Glutamatergic neuron (in vitro differentiated cells): Measurements from ENCODE around the gene CEBPE. TPM values are rescaled to one million over a fixed set of nuclear protein-coding genes. Genes with fewer than 3 reads are reported as not detected.
A peak's percentile ranks its signal among the peaks of the same experiment; 100 is the strongest.

Experiments used
- DNase-seq: peaks from one replicate; pipeline ENCODE4 v3.0.0; 2022
- H3K27ac Mint-ChIP-seq: one replicate; pipeline ENCODE4 v1.8.0; 2020; ENCODE audit warnings: mild to moderate bottlenecking, mixed read lengths, inconsistent platforms; ENCODE audit not compliant: unreplicated experiment
- H3K27me3 Mint-ChIP-seq: one replicate; pipeline ENCODE4 v1.8.0; 2020; ENCODE audit warnings: mild to moderate bottlenecking, moderate library complexity, mixed read lengths, inconsistent platforms; ENCODE audit not compliant: unreplicated experiment
- H3K36me3 Mint-ChIP-seq: one replicate; pipeline ENCODE4 v1.8.0; 2020; ENCODE audit warnings: mild to moderate bottlenecking, mixed read lengths, inconsistent platforms; ENCODE audit not compliant: unreplicated experiment
- H3K4me1 Mint-ChIP-seq: one replicate; pipeline ENCODE4 v1.8.0; 2020; ENCODE audit warnings: mild to moderate bottlenecking, low read depth, mixed read lengths, inconsistent platforms; ENCODE audit not compliant: unreplicated experiment
- H3K4me3 Mint-ChIP-seq: one replicate; pipeline ENCODE4 v1.8.0; 2020; ENCODE audit warnings: mild to moderate bottlenecking, mixed read lengths, inconsistent platforms; ENCODE audit not compliant: unreplicated experiment
- H3K9me3 Mint-ChIP-seq: one replicate; pipeline ENCODE4 v1.8.0; 2020; ENCODE audit warnings: mild to moderate bottlenecking, moderate library complexity, mixed read lengths, inconsistent platforms; ENCODE audit not compliant: unreplicated experiment
- total RNA-seq: library from RNA; stranded (reverse); fragmentation: NEBNext Ultra II Directional; extraction: Animal tissue kit (Norgen Biotek cat#: 25700); gene quantifications from one replicate; pipeline ENCODE4 v1.2.1, GENCODE V29; 2021; ENCODE audit not compliant: unreplicated experiment
- TF ChIP-seq, protein P1 (sequence below): fragments of 200-600 bp; sonication (generic); IDR thresholded peaks from one replicate; pipeline ENCODE4 v1.5.0; 2021; ENCODE audit not compliant: partially characterized antibody, unreplicated experiment

The CEBPE gene
- total RNA-seq, 1 donor from 2014 or later: not detected

DNA sequence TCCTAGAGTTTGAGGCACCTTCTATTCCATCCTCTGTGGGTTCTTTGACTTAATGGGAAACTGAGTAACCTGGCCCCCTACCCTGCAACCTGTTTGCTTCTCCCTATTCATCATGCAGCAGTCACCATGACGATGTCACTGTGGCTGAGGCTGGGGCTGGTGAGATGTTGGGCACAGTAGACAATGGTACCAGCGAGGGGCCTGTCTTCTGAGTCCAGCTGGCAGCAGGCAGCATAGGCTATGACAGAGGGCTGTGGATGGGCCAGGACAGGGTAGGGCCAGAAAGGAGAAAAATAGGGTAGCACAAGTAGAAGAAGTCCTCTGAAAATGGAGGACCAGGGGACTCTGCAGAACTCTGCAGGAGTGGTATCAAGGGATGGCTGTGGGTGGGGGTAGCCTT, 16.3 kb downstream of the CEBPE start:
- H3K4me3 Mint-ChIP-seq: no peak overlapping the region
- H3K9me3 Mint-ChIP-seq: peaks cover 4% of the 10 kb centered on the region
- peaks cover 9% of the 10 kb centered on the region for H3K27me3 Mint-ChIP-seq
- no peaks in the 10 kb centered on the region for H3K4me1 Mint-ChIP-seq
- no peak overlapping the region for H3K27ac Mint-ChIP-seq
- DNase-seq: no peak
- TF ChIP-seq, protein P1, sequence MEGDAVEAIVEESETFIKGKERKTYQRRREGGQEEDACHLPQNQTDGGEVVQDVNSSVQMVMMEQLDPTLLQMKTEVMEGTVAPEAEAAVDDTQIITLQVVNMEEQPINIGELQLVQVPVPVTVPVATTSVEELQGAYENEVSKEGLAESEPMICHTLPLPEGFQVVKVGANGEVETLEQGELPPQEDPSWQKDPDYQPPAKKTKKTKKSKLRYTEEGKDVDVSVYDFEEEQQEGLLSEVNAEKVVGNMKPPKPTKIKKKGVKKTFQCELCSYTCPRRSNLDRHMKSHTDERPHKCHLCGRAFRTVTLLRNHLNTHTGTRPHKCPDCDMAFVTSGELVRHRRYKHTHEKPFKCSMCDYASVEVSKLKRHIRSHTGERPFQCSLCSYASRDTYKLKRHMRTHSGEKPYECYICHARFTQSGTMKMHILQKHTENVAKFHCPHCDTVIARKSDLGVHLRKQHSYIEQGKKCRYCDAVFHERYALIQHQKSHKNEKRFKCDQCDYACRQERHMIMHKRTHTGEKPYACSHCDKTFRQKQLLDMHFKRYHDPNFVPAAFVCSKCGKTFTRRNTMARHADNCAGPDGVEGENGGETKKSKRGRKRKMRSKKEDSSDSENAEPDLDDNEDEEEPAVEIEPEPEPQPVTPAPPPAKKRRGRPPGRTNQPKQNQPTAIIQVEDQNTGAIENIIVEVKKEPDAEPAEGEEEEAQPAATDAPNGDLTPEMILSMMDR: no peak
- peaks cover 11% of the 10 kb centered on the region for H3K36me3 Mint-ChIP-seq

DNA sequence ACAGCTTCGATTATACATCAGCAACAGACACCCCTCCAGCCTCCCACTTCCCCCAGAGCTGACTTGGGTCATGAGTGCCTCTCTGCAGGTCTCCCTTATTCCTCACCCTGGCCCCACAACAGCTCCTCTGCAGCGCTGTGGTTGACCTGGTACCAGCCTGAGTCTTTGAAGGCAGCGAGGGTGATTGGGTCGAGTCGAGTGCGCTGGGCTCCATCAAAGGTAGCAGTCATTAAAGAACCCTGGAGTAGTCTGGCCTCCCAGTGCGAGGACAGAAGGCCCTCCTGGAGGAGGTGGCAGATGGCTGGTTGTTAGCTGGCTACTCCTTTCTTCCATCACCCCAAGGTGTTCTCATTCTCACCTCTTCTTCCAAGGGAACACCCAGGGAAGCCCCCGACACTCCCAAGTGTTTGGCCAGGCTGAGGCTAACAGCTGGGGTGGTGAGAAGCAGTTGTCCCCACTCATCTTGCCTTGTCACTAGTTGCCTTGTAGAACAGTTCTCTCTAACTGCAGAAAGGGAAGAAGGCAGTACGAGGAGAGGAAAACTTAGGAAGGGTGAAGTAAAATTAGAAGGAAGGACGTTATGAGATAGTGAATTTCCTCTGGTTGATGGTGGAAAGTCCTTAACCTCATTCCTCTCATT, 16.9 kb downstream of the CEBPE start:
- no peak overlapping the region for H3K27ac Mint-ChIP-seq
- peaks cover 9% of the 10 kb centered on the region for H3K27me3 Mint-ChIP-seq
- no peak for DNase-seq
- peaks cover 11% of the 10 kb centered on the region for H3K36me3 Mint-ChIP-seq
- H3K4me1 Mint-ChIP-seq: no peaks in the 10 kb centered on the region
- no peak overlapping the region for H3K4me3 Mint-ChIP-seq
- TF ChIP-seq, protein P1: no peak
- peaks cover 4% of the 10 kb centered on the region for H3K9me3 Mint-ChIP-seq

DNA sequence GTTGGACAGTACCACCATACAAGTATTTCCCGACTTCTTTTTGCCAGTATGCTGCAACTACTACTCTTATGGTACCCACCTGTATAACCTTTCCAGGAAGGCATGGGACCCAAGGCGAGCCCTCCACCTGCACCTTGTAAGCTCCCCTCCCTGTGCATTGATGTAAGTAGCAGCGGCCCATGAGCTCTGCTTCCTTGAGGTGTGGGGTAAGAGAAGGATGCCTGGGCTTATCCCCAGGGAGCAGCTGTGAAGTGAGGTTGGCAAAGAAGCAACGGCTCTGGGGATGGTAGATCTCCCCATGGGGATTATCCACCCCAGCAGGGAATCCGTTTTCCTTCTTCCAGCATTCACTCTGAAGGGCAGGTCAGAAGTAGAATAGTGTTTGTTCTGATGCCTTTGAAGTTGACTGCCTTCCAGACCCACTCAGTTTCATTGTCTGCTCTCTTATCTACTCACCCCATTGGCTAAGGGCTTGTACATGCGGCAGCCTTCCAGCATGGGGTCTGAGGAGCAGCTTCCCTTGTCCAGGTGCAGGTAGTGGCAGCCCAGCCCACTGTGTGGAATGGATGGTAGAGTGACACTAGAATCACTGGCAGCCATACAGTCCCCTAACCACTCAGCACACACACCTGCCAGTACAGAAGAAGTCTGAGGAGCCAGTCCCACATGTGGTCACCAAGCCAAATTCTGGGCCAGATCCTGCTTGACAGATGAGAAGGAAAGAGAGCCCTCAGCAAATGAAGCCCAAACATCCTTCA, 17.7 kb downstream of the CEBPE start:
- no peak overlapping the region for H3K4me3 Mint-ChIP-seq
- no peaks in the 10 kb centered on the region for H3K4me1 Mint-ChIP-seq
- peaks cover 6% of the 10 kb centered on the region for H3K36me3 Mint-ChIP-seq
- no peak for DNase-seq
- TF ChIP-seq, protein P1: no peak
- H3K27ac Mint-ChIP-seq: no peak overlapping the region
- peaks cover 4% of the 10 kb centered on the region for H3K9me3 Mint-ChIP-seq
- peaks cover 6% of the 10 kb centered on the region for H3K27me3 Mint-ChIP-seq

DNA sequence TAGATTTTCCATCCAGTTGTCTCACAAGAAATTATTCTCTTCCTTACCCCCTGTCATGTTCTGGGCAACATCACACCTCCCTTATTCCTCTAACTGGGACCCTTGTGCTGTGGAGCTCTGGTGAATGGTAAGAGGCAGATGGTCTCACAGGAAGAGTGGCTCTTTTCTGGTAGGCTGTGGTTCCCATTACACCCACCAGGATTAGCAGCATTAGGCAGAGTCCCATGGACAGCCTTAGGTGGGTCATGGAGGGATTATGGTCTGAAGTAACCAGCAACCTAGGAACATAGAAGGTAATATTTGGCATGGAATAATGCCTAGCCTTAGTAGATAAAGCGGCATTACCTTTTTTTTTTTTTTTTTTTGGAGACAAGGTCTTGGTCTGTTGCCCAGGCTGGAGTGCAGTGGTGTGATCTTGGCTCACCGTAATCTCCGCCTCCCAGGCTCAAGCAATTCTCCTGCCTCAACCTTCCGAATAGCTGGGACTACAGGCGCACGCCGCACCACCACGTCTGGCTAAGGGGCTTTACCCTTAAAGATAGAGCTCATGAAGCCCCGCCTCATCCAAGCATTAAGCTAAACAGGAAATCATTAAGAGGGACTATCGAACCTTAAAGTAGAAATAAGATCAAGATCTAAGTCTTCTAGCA, 19.7 kb downstream of the CEBPE start:
- no peak for DNase-seq
- Mint-ChIP-seq H3K9me3 (peaks cover 4% of the 10 kb centered on the region), H3K4me1 (no peaks in the 10 kb centered on the region), H3K36me3 (no peaks in the 10 kb centered on the region), H3K27ac (no peak overlapping the region), H3K27me3 (peaks cover 6% of the 10 kb centered on the region), H3K4me3 (no peak overlapping the region)
- TF ChIP-seq, protein P1: peak; percentile 16
